MCF 10A (cell line): Measurements from ENCODE around the gene NOP10. TPM values are rescaled to one million over a fixed set of nuclear protein-coding genes. Genes with fewer than 3 reads are reported as not detected.

Experiments
- BruUV-seq: library from RNA; stranded (reverse); fragments of 400-500 nt; replicated peaks from 2 replicates; lab custom pipeline; 2021; lab: Mats Ljungman, UMichigan
- CTCF ChIA-PET: fragments of 300-600 bp; sonication (Branson Sonifier 250); formaldehyde crosslinking; extraction: SDS; loops from one replicate; lab custom pipeline; 2021; ENCODE audit warnings: antibody characterized with exemption, inconsistent platforms; lab: Yijun Ruan, JAX
- POLR2A ChIA-PET: fragments of 300-600, 350-650 bp; sonication (Branson Sonifier 250); formaldehyde crosslinking; extraction: SDS; loops from one replicate; lab custom pipeline; 2020; ENCODE audit warnings: antibody characterized with exemption, inconsistent platforms; lab: Yijun Ruan, JAX
- DNase-seq: peaks from one replicate; pipeline ENCODE4 v3.0.0-alpha.2; 2018; ENCODE audit not compliant: unreplicated experiment
- H3K27ac Mint-ChIP-seq: one replicate; pipeline ENCODE4 v1.8.0; 2022; ENCODE audit warnings: mild to moderate bottlenecking, low read depth, mixed read lengths; ENCODE audit not compliant: unreplicated experiment
- H3K27me3 Mint-ChIP-seq: one replicate; pipeline ENCODE4 v1.8.0; 2022; ENCODE audit warnings: mixed read lengths; ENCODE audit not compliant: insufficient read depth, unreplicated experiment
- H3K36me3 Mint-ChIP-seq: one replicate; pipeline ENCODE4 v1.8.0; 2022; ENCODE audit warnings: mild to moderate bottlenecking, moderate library complexity, mixed read lengths; ENCODE audit not compliant: insufficient read depth, unreplicated experiment
- H3K4me1 Mint-ChIP-seq: one replicate; pipeline ENCODE4 v1.8.0; 2022; ENCODE audit warnings: mixed read lengths; ENCODE audit not compliant: insufficient read depth, unreplicated experiment
- H3K4me3 Mint-ChIP-seq: one replicate; pipeline ENCODE4 v1.8.0; 2022; ENCODE audit warnings: mild to moderate bottlenecking, moderate library complexity, mixed read lengths; ENCODE audit not compliant: unreplicated experiment
- H3K9me3 Mint-ChIP-seq: one replicate; pipeline ENCODE4 v1.8.0; 2022; ENCODE audit warnings: mixed read lengths; ENCODE audit not compliant: unreplicated experiment
- intact Hi-C: fragments of 100-400 bp; cut with micrococcal nuclease; formaldehyde crosslinking; loops from 2 replicates; pipeline ENCODE4 v1.14.1; 2022
- total RNA-seq: library from RNA; stranded (reverse); gene quantifications from 2 replicates; pipeline ENCODE4 v1.2.3, GENCODE V29; 2022
- TF ChIP-seq, protein P1 (sequence below): fragments of 200-600 bp; IDR thresholded peaks from one replicate; pipeline ENCODE4 v1.8.0; 2022; ENCODE audit warnings: antibody characterized with exemption, mild to moderate bottlenecking; ENCODE audit not compliant: unreplicated experiment

The NOP10 gene
- total RNA-seq, 1 experiment from 2014 or later: 187 TPM

DNA sequence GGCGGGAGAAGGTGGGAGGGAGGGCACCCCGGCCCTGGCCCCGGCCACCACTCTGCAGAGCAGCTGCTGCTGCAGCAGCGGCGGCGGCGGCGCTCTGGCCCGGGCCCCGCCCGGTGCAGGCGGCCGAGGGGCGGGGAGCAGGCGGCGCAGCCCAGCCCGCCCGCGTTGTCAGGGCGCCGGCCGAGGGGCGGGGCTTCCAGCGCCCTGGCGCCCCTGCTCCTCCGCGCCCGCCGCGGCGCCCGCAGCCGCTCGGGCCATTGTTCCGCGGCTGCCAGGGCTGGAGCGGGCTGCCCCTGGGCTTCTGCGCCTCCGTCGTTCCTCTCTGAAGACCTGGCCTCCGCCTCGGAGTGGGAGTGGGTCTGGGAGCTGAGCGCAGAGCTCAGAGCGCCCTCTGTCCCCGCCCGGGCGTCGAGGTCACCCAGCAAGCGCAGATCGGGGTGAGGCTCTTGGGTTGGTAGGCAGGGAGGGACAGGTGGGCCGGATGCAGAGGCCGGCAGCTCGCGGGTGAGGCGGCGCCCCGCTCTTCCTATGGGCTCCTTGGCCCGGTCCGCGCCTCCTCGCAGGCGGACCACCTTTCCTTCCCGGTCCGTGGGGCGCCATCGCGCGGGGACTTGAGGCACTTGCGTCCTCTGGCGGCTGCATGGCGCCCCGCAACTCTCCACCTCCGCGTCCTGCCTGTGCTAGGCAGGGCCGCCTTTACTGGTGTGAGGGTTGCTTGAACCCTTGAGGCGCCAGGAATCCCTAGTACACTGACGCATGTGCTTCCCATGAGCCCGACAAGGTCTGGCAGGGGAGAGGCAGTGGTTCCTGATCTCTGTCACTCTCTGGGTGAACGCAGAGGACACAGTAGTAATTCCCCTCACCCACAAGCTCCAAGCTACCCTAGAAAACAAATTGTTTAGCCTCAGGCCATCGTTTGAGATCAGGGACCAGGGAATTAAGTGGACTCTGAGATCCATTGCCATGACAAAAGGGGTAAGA lies 24.5 kb upstream of the NOP10 start, which contains the start of gene LPCAT4:
Gene LPCAT4, minus strand, starts transcription at position 96 of the 981 bp plus-strand sequence. CDS start 96 bp downstream, outside the sequence.
- H3K27me3 Mint-ChIP-seq: no peaks in the 10 kb centered on the region
- CTCF ChIA-PET: interaction anchor here (0.6 to 3.4 kb wide), 48 partner anchors 7 to 1200 kb away, joined by 3 to 41 read pairs (median 4); partner anchors contain the start of genes KATNBL1, NOP10, NUTM1 and SLC12A6
- POLR2A ChIA-PET: interaction anchor here (0.7 to 4.2 kb wide), 20 partner anchors 9 to 1139 kb away, joined by 3 to 44 read pairs (median 4); partner anchors contain the start of genes EMC4, KATNBL1, NOP10 and NUTM1
- peaks cover 13% of the 10 kb centered on the region for H3K36me3 Mint-ChIP-seq
- TF ChIP-seq, protein P1, sequence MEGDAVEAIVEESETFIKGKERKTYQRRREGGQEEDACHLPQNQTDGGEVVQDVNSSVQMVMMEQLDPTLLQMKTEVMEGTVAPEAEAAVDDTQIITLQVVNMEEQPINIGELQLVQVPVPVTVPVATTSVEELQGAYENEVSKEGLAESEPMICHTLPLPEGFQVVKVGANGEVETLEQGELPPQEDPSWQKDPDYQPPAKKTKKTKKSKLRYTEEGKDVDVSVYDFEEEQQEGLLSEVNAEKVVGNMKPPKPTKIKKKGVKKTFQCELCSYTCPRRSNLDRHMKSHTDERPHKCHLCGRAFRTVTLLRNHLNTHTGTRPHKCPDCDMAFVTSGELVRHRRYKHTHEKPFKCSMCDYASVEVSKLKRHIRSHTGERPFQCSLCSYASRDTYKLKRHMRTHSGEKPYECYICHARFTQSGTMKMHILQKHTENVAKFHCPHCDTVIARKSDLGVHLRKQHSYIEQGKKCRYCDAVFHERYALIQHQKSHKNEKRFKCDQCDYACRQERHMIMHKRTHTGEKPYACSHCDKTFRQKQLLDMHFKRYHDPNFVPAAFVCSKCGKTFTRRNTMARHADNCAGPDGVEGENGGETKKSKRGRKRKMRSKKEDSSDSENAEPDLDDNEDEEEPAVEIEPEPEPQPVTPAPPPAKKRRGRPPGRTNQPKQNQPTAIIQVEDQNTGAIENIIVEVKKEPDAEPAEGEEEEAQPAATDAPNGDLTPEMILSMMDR: peak; percentile 91
- peaks cover 20% of the 10 kb centered on the region for H3K4me1 Mint-ChIP-seq
- H3K4me3 Mint-ChIP-seq: peak within 1 kb of the TSS; percentile 79
- peak within 1 kb of the TSS; percentile 70 for H3K27ac Mint-ChIP-seq
- no peaks in the 10 kb centered on the region for H3K9me3 Mint-ChIP-seq
- DNase-seq: peak; percentile 84
- intact Hi-C loops: loop anchor here (1.0 kb wide), 5 partner anchors 24 to 305 kb away; partner anchors contain the start of genes NOP10 and NUTM1
- BruUV-seq: TSS peak; percentile 60

DNA sequence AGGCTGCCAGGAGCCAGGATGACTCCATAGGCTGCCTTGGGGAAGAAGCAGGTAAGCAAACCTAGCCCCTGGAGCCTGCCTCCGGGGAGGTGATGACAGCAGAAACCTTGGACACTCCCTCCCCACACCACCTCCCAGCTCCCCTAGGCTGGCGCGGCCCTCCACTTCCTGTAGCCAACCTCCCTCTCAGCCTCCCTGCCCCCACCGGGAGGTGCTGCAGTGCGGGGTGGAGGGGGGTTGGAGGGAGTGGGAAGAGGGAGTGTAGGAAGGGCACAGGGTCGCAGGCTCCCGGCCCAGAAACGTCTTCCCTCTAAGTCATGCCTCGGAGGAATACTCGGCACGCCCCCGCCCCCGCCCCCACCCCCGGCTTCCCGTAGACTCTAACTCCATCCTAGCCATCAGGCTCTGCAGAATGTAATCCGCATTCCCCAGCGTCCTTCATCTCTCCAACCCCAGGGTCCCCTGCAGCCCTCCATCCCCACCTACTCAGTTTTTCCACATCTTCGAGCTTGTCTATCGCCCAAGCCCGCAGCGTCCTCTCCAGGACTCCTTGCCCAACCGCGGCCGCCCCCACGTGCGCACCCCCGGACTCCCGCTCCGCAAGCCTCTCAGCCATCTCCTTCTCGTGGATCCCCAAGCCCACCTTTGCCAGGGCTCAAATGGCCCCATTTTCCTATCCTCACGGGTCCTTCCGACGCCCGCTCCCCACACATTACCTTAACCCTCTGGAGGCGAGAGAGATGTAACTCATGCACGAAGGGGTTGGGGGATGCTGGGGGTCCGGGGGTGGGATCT lies 23.5 kb upstream of the NOP10 start:
- CTCF ChIA-PET: interaction anchor here (0.5 to 3.4 kb wide), 29 partner anchors 8 to 357 kb away, joined by 3 to 41 read pairs (median 4); partner anchors contain the start of genes KATNBL1, NOP10 and NUTM1

DNA sequence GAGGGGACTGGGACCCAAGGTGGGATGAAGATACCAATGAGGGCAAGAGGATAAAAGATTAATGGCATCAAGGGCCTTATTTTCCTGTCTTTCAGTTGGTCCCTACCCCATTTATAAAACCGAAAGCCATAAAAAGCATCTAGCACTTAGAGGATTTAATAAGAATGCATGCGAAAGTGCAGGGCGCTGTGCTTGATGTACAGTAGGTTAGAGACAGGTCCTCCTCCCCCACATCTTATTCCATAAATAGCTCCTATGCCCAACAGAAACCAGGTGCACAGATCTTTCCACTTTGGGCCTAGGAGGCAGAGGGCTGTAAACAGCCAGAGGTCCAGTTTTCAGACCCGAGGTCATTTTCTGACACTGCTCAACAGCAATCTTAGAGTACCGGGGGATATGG lies 22.9 kb upstream of the NOP10 start:
- intact Hi-C loops: no loop called here
- DNase-seq: no peak
- POLR2A ChIA-PET: interaction anchor here (0.8 to 4.2 kb wide), 14 partner anchors 11 to 282 kb away, joined by 3 to 44 read pairs (median 6); partner anchors contain the start of genes EMC4, GOLGA8B, KATNBL1 and NOP10
- CTCF ChIA-PET: interaction anchor here (0.5 to 3.4 kb wide), 9 partner anchors 8 to 210 kb away, joined by 3 to 24 read pairs (median 4); partner anchors contain the start of genes KATNBL1, NOP10 and NUTM1
- Mint-ChIP-seq H3K4me1 (peaks cover 20% of the 10 kb centered on the region), H3K36me3 (peaks cover 20% of the 10 kb centered on the region), H3K27me3 (no peaks in the 10 kb centered on the region), H3K27ac (no peak overlapping the region), H3K4me3 (peak overlapping the region; percentile 79), H3K9me3 (no peaks in the 10 kb centered on the region)
- BruUV-seq: no TSS peak
- TF ChIP-seq, protein P1: no peak

More for the DNA sequence above, 23.5 kb upstream of the NOP10 start:
- TF ChIP-seq, protein P1: no peak
- Mint-ChIP-seq H3K4me1 (peaks cover 20% of the 10 kb centered on the region), H3K27ac (peak overlapping the region; percentile 33), H3K9me3 (no peaks in the 10 kb centered on the region), H3K36me3 (peaks cover 15% of the 10 kb centered on the region), H3K4me3 (peak overlapping the region; percentile 79), H3K27me3 (no peaks in the 10 kb centered on the region)
- intact Hi-C loops: loop anchor here (1.0 kb wide), 5 partner anchors 23 to 304 kb away; partner anchors contain the start of genes NOP10 and NUTM1
- peak; percentile 60 for DNase-seq
- no TSS peak for BruUV-seq
- POLR2A ChIA-PET: interaction anchor here (0.8 to 4.2 kb wide), 19 partner anchors 8 to 282 kb away, joined by 3 to 44 read pairs (median 4); partner anchors contain the start of genes EMC4, GOLGA8B, KATNBL1 and NOP10
